CD4-positive, alpha-beta memory T cell (primary cell): ENCODE results near the gene FOXC1. TPM values are rescaled to one million over a fixed set of nuclear protein-coding genes. Genes with fewer than 3 reads are reported as not detected.

Experiments used
- CTCF ChIA-PET: fragments of 350-600 bp; sonication (Branson Sonifier 250); formaldehyde crosslinking; loops from one replicate; lab custom pipeline; 2021; ENCODE audit warnings: inconsistent platforms; ENCODE audit not compliant: partially characterized antibody; lab: Charles Lee
- POLR2A ChIA-PET: fragments of 350-600 bp; sonication (Branson Sonifier 250); formaldehyde crosslinking; loops from one replicate; lab custom pipeline; 2021; ENCODE audit not compliant: partially characterized antibody; lab: Charles Lee
- DNase-seq, 5 donors: peaks; one replicate each; pipeline versions ENCODE4 v3.0.0 to v3.0.0-alpha.2; 2020 to 2022; ENCODE audit warnings: mixed read lengths in 1 of 5
- H3K27ac ChIP-seq: one replicate; pipeline ENCODE4 v1.7.0; 2013; ENCODE audit warnings: low read depth, low read length
- H3K27me3 ChIP-seq: 2 replicates; pipeline ENCODE4 v1.7.0; 2013; ENCODE audit warnings: mild to moderate bottlenecking, low read length, moderate library complexity; ENCODE audit not compliant: insufficient read depth
- H3K36me3 ChIP-seq: 2 replicates; pipeline ENCODE4 v1.7.0; 2013; ENCODE audit warnings: mild to moderate bottlenecking, low read length, moderate library complexity; ENCODE audit not compliant: insufficient read depth
- H3K4me1 ChIP-seq: 2 replicates; pipeline ENCODE4 v1.7.0; 2013; ENCODE audit warnings: mild to moderate bottlenecking, low read length, moderate library complexity; ENCODE audit not compliant: insufficient read depth
- H3K4me3 ChIP-seq, 2 donors: one replicate each; pipeline ENCODE4 v1.7.0; 2013; ENCODE audit warnings: low read length in 2 of 2, mild to moderate bottlenecking in 1 of 2
- H3K9me3 ChIP-seq, 2 donors: one replicate each; pipeline ENCODE4 v1.7.0; 2013; ENCODE audit warnings: low read length in 2 of 2, control low read depth in 1 of 2; ENCODE audit not compliant: control insufficient read depth in 1 of 2
- H3K27ac Mint-ChIP-seq, 7 donors: one replicate each; pipeline ENCODE4 v1.8.0; 2020 to 2021; ENCODE audit warnings: mixed read lengths in 7 of 7, mild to moderate bottlenecking in 6 of 7, inconsistent platforms in 3 of 7, moderate library complexity in 3 of 7
- H3K27me3 Mint-ChIP-seq, 2 donors: one replicate each; pipeline ENCODE4 v1.8.0; 2020 to 2021; ENCODE audit warnings: mixed read lengths in 2 of 2
- H3K36me3 Mint-ChIP-seq, 2 donors: one replicate each; pipeline ENCODE4 v1.8.0; 2020 to 2021; ENCODE audit warnings: mixed read lengths in 2 of 2, inconsistent platforms in 1 of 2, mild to moderate bottlenecking in 1 of 2
- H3K4me1 Mint-ChIP-seq, 4 donors: one replicate each; pipeline ENCODE4 v1.8.0; 2020 to 2021; ENCODE audit warnings: mixed read lengths in 4 of 4, mild to moderate bottlenecking in 1 of 4
- H3K4me3 Mint-ChIP-seq, 8 donors: one replicate each; pipeline ENCODE4 v1.8.0; 2020 to 2021; ENCODE audit warnings: mixed read lengths in 8 of 8, mild to moderate bottlenecking in 7 of 8, moderate library complexity in 6 of 8, inconsistent platforms in 3 of 8
- H3K9me3 Mint-ChIP-seq, 8 donors: one replicate each; pipeline ENCODE4 v1.8.0; 2020 to 2021; ENCODE audit warnings: mixed read lengths in 8 of 8, mild to moderate bottlenecking in 5 of 8, inconsistent platforms in 3 of 8, moderate library complexity in 1 of 8
- intact Hi-C: fragments of 100-400 bp; cut with micrococcal nuclease; formaldehyde crosslinking; loops from one replicate; pipeline ENCODE4 v1.15.1; 2023
- polyA plus RNA-seq, 2 donors: library from polyadenylated mRNA; unstranded; fragments of 300-500 nt; fragmentation: Illumina TruSeq; gene quantifications; one replicate each; pipeline ENCODE4 v1.2.3, GENCODE V29; 2021
- total RNA-seq, 2 experiments: library from RNA; stranded (reverse); gene quantifications; one replicate each; pipeline ENCODE4 v1.2.3, GENCODE V29; 2021

The FOXC1 gene
- total and polyA plus RNA-seq, 4 experiments from 2014 or later, result not detected

DNA sequence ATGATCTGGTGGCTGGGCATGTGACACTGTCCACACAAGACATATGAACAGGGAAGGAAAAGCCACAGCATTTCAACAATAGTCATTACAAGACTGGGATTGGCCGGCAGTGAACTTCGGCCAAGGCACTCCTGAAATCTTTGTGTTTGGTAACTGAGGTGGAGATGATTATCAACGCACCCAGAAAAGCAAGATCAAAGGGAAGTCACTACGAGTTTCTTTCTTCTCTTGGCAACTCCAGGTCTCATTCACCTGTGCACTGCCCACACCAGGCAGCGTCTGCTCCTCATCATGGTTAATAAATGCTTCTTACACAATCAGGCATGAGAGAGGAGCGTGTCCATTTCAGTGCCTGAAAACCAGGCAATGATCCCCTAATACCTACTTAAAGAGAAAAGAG is 20.5 kb upstream of the FOXC1 start:
- H3K4me3 Mint-ChIP-seq, result no peak overlapping the region
- DNase-seq, result no peak
- H3K36me3 Mint-ChIP-seq, result no peaks in the 10 kb centered on the region
- H3K9me3 Mint-ChIP-seq, result no peaks in the 10 kb centered on the region
- H3K27ac Mint-ChIP-seq, result no peak overlapping the region
- ChIA-PET POLR2A (no interaction called here), CTCF (no interaction called here)
- Histone ChIP-seq H3K36me3 (no peaks in the 10 kb centered on the region), H3K9me3 (no peaks in the 10 kb centered on the region), H3K27ac (no peak overlapping the region), H3K27me3 (peaks cover 7% of the 10 kb centered on the region), H3K4me1 (no peaks in the 10 kb centered on the region), H3K4me3 (no peak overlapping the region)
- no peaks in the 10 kb centered on the region for H3K4me1 Mint-ChIP-seq
- intact Hi-C loops, result no loop called here
- H3K27me3 Mint-ChIP-seq, result peaks cover 18 to 26% of the 10 kb centered on the region in 2 donors

- CTCF ChIA-PET, result no interaction called here
- peaks cover 12% of the 10 kb centered on the region for H3K27me3 ChIP-seq
- H3K4me1 ChIP-seq, result no peaks in the 10 kb centered on the region
- H3K9me3 Mint-ChIP-seq, result no peaks in the 10 kb centered on the region
- intact Hi-C loops, result loop anchor here (10.0 kb wide), 1 partner anchor 954 kb away; no protein-coding TSS in a partner anchor
- H3K36me3 ChIP-seq, result no peaks in the 10 kb centered on the region
- H3K4me3 ChIP-seq, result no peak overlapping the region
- H3K36me3 Mint-ChIP-seq, result no peaks in the 10 kb centered on the region
- H3K27ac ChIP-seq, result no peak overlapping the region
- H3K4me3 Mint-ChIP-seq, result no peak overlapping the region
- POLR2A ChIA-PET, result no interaction called here
- no peaks in the 10 kb centered on the region for H3K9me3 ChIP-seq
- H3K27ac Mint-ChIP-seq, result no peak overlapping the region
- no peak for DNase-seq
- H3K27me3 Mint-ChIP-seq, result peaks cover 20 to 29% of the 10 kb centered on the region in 2 donors
- no peaks in the 10 kb centered on the region for H3K4me1 Mint-ChIP-seq
Measured at GRCh38 chr6:1590580-1590979, 19.1 kb upstream of the FOXC1 start.

DNA sequence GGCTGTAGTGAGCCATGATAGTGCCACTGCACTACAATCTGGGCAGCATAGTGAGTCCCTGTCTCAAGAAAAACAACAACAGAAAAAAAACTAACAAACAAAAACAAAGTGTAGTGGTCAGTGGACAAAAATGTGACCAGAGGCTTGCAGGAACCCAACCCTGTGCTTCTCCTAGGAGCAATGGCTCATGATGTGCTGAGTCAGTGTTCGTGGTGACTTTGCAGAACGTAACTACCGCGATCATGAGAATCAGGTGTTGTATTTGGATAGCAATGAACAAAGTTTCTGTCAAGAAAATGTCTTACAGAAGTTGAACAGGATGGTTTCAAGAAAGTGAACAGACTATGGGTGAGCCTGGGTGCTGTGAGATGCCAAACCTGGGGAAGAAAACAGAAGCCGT is 18.5 kb upstream of the FOXC1 start:
- H3K27ac Mint-ChIP-seq, result no peak overlapping the region
- peaks cover 0 to 4% (median 3%) of the 10 kb centered on the region in 4 donors for H3K4me1 Mint-ChIP-seq
- intact Hi-C loops, result loop anchor here (10.0 kb wide), 1 partner anchor 954 kb away; no protein-coding TSS in a partner anchor
- no peak overlapping the region for H3K27ac ChIP-seq
- ChIA-PET POLR2A (no interaction called here), CTCF (interaction anchor here (1.2 to 10.2 kb wide), 3 partner anchors 67 to 1042 kb away, joined by 4 to 216 read pairs (median 4); no protein-coding TSS in a partner anchor)
- no peaks in the 10 kb centered on the region for H3K36me3 ChIP-seq
- peaks cover 18% of the 10 kb centered on the region for H3K27me3 ChIP-seq
- peaks cover 25 to 33% of the 10 kb centered on the region in 2 donors for H3K27me3 Mint-ChIP-seq
- H3K36me3 Mint-ChIP-seq, result no peaks in the 10 kb centered on the region
- no peak overlapping the region for H3K4me3 Mint-ChIP-seq
- no peaks in the 10 kb centered on the region for H3K9me3 Mint-ChIP-seq
- H3K4me1 ChIP-seq, result peaks cover 5% of the 10 kb centered on the region
- no peaks in the 10 kb centered on the region for H3K9me3 ChIP-seq
- DNase-seq, result no peak
- no peak overlapping the region for H3K4me3 ChIP-seq

DNA sequence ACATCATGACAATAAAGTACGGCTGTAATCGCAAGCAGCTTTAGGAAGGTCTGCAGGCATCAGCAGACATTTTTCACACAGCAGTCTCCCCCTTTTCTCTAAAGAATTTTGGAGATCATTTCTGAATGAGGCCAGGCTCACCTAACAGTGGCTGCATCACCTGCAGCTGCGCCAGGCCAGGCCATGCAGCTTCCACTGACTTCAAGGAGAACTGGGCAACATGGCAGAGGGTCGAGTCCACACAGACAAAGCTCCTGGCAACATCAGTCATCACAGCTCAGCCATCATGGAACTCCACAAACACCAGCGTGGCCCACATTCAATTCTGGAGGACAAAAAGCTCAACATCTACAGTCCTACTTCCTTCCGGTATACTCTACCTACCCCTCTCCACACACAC is 17.8 kb upstream of the FOXC1 start:
- no peaks in the 10 kb centered on the region for H3K9me3 ChIP-seq
- ChIA-PET POLR2A (interaction anchor here (0.9 kb wide), 1 partner anchor 1042 kb away, joined by 3 read pairs; no protein-coding TSS in a partner anchor), CTCF (interaction anchor here (0.7 to 10.2 kb wide), 7 partner anchors 11 to 1158 kb away, joined by 3 to 216 read pairs (median 4); no protein-coding TSS in a partner anchor)
- H3K4me3 ChIP-seq, result no peak overlapping the region
- no peak overlapping the region for H3K27ac Mint-ChIP-seq
- H3K4me3 Mint-ChIP-seq, result no peak overlapping the region
- peaks cover 0 to 4% (median 3%) of the 10 kb centered on the region in 4 donors for H3K4me1 Mint-ChIP-seq
- intact Hi-C loops, result loop anchor here (10.0 kb wide), 1 partner anchor 953 kb away; no protein-coding TSS in a partner anchor
- no peaks in the 10 kb centered on the region for H3K9me3 Mint-ChIP-seq
- H3K36me3 ChIP-seq, result no peaks in the 10 kb centered on the region
- no peak overlapping the region for H3K27ac ChIP-seq
- no peak for DNase-seq
- peaks cover 26 to 38% of the 10 kb centered on the region in 2 donors for H3K27me3 Mint-ChIP-seq
- H3K36me3 Mint-ChIP-seq, result no peaks in the 10 kb centered on the region
- peaks cover 5% of the 10 kb centered on the region for H3K4me1 ChIP-seq
- peaks cover 19% of the 10 kb centered on the region for H3K27me3 ChIP-seq

GRCh38 chr6:1592852-1593251 is 16.9 kb upstream of the FOXC1 start:
- Mint-ChIP-seq H3K27ac (no peak overlapping the region), H3K4me1 (peaks cover 0 to 4% (median 3%) of the 10 kb centered on the region in 4 donors), H3K27me3 (peaks cover 31 to 41% of the 10 kb centered on the region in 2 donors), H3K4me3 (no peak overlapping the region), H3K36me3 (no peaks in the 10 kb centered on the region), H3K9me3 (no peaks in the 10 kb centered on the region)
- Histone ChIP-seq H3K9me3 (no peaks in the 10 kb centered on the region), H3K36me3 (no peaks in the 10 kb centered on the region), H3K4me1 (peaks cover 5% of the 10 kb centered on the region), H3K4me3 (no peak overlapping the region), H3K27ac (no peak overlapping the region), H3K27me3 (peaks cover 22% of the 10 kb centered on the region)
- CTCF ChIA-PET, result interaction anchor here (0.7 to 10.2 kb wide), 8 partner anchors 13 to 1157 kb away, joined by 3 to 216 read pairs (median 4); no protein-coding TSS in a partner anchor
- no peak for DNase-seq
- POLR2A ChIA-PET, result no interaction called here
- intact Hi-C loops, result loop anchor here (10.0 kb wide), 1 partner anchor 952 kb away; no protein-coding TSS in a partner anchor

GRCh38 chr6:1593286-1593957 is 16.3 kb upstream of the FOXC1 start:
- ChIA-PET CTCF (interaction anchor here (1.2 to 10.2 kb wide), 7 partner anchors 9 to 1157 kb away, joined by 3 to 216 read pairs (median 4); no protein-coding TSS in a partner anchor), POLR2A (no interaction called here)

GRCh38 chr6:1593958-1594314 is 15.8 kb upstream of the FOXC1 start:
- no peak for DNase-seq
- H3K4me1 Mint-ChIP-seq, result peaks cover 0 to 4% (median 3%) of the 10 kb centered on the region in 4 donors
- H3K27ac Mint-ChIP-seq, result no peak overlapping the region
- peaks cover 37 to 46% of the 10 kb centered on the region in 2 donors for H3K27me3 Mint-ChIP-seq
- intact Hi-C loops, result loop anchor here (10.0 kb wide), 1 partner anchor 951 kb away; no protein-coding TSS in a partner anchor
- Histone ChIP-seq H3K9me3 (no peaks in the 10 kb centered on the region), H3K27me3 (peaks cover 22% of the 10 kb centered on the region), H3K27ac (no peak overlapping the region), H3K36me3 (no peaks in the 10 kb centered on the region), H3K4me3 (no peak overlapping the region), H3K4me1 (peaks cover 5% of the 10 kb centered on the region)
- ChIA-PET POLR2A (no interaction called here), CTCF (interaction anchor here (1.0 to 10.2 kb wide), 7 partner anchors 9 to 1046 kb away, joined by 3 to 216 read pairs (median 4); no protein-coding TSS in a partner anchor)
- no peaks in the 10 kb centered on the region for H3K36me3 Mint-ChIP-seq
- H3K9me3 Mint-ChIP-seq, result no peaks in the 10 kb centered on the region
- H3K4me3 Mint-ChIP-seq, result no peak overlapping the region

More at GRCh38 chr6:1593286-1593957, 16.3 kb upstream of the FOXC1 start:
- Histone ChIP-seq H3K27me3 (peaks cover 22% of the 10 kb centered on the region), H3K36me3 (no peaks in the 10 kb centered on the region), H3K27ac (no peak overlapping the region), H3K4me1 (peaks cover 5% of the 10 kb centered on the region), H3K4me3 (no peak overlapping the region), H3K9me3 (no peaks in the 10 kb centered on the region)
- intact Hi-C loops, result loop anchor here (10.0 kb wide), 1 partner anchor 951 kb away; no protein-coding TSS in a partner anchor
- no peak overlapping the region for H3K4me3 Mint-ChIP-seq
- H3K4me1 Mint-ChIP-seq, result peaks cover 0 to 4% (median 3%) of the 10 kb centered on the region in 4 donors
- no peak for DNase-seq
- peaks cover 35 to 47% of the 10 kb centered on the region in 2 donors for H3K27me3 Mint-ChIP-seq
- no peaks in the 10 kb centered on the region for H3K36me3 Mint-ChIP-seq
- H3K9me3 Mint-ChIP-seq, result no peaks in the 10 kb centered on the region
- peak overlapping the region in 1 of 7 donors; percentile 16 for H3K27ac Mint-ChIP-seq
